Spleen (tissue), 7 donors: Measurements from ENCODE around the gene SNX13.

Source experiments
- POLR2AphosphoS5 ChIP-seq, 3 donors: sonication (generic); formaldehyde crosslinking; IDR thresholded peaks; one replicate each; pipeline ENCODE4 v1.5.1; 2017; ENCODE audit warnings: antibody characterized with exemption in 3 of 3
- TF ChIP-seq, protein P1 (sequence below), 11 experiments: fragments of 200-600 bp in 7 of 11; fragments of 450-650 bp in 4 of 11; sonication (generic) in 4 of 11; IDR thresholded peaks in 8 of 11; conservative IDR thresholded peaks in 3 of 11; 1 replicate in 7 of 11; 2 replicates in 4 of 11; pipeline versions ENCODE4 v1.4.0 to v1.8.0; 2016 to 2021; ENCODE audit warnings: antibody characterized with exemption in 11 of 11, inconsistent platforms in 4 of 11, mild to moderate bottlenecking in 1 of 11
- donor health status: DM: no; HTN: no; CAD: no; lungs with moderate emphysema.
- donor health status: DM: no; HTN: no; CAD: no.
- donor health status: DM: no; HTN: no; CAD: no.

DNA sequence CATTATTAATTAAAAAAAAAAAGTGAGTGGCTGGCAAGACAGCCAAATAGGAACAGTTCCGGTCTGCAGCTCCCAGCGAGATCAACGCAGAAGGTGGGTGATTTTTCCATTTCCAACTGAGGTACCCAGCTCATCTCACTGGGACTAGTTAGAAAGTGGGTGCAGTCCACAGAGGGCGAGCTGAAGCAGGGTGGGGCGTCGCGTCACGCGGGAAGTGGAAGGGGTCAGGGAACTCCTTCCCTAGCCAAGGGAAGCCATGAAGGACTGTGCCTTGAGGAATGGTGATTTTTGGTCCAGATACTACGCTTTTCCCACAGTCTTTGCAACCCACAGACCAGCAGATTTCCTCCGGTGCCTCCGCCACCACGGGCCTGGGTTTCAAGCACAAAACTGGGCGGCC, 133.7 kb downstream of the SNX13 start:
- TF ChIP-seq, protein P1, sequence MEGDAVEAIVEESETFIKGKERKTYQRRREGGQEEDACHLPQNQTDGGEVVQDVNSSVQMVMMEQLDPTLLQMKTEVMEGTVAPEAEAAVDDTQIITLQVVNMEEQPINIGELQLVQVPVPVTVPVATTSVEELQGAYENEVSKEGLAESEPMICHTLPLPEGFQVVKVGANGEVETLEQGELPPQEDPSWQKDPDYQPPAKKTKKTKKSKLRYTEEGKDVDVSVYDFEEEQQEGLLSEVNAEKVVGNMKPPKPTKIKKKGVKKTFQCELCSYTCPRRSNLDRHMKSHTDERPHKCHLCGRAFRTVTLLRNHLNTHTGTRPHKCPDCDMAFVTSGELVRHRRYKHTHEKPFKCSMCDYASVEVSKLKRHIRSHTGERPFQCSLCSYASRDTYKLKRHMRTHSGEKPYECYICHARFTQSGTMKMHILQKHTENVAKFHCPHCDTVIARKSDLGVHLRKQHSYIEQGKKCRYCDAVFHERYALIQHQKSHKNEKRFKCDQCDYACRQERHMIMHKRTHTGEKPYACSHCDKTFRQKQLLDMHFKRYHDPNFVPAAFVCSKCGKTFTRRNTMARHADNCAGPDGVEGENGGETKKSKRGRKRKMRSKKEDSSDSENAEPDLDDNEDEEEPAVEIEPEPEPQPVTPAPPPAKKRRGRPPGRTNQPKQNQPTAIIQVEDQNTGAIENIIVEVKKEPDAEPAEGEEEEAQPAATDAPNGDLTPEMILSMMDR (IDR thresholded peaks at IDR 0.05 in 8 of 11, conservative IDR thresholded peaks at IDR 0.05 in 3 of 11): no peak
- no peak for TF ChIP-seq POLR2AphosphoS5 (IDR thresholded peaks at IDR 0.05)
